T-cell (primary cell): ENCODE data around the gene ISCA1. TPM values are rescaled to one million over a fixed set of nuclear protein-coding genes. Genes with fewer than 3 reads are reported as not detected.
"Not testable (repeated sequence)": the region's sequence is repeated elsewhere in the genome, so short reads cannot be mapped to it uniquely, and the experiment has no call there.

Experiments
- ATAC-seq, 4 experiments: fragments of 200-7000 bp in 3 of 4; fragments of 150-1000 bp in 1 of 4; cut with Tn5 transposase; replicated peaks in 1 of 4; 1 replicate in 3 of 4; 2 replicates in 1 of 4; pipeline ENCODE4 v1.10.0; 2021; ENCODE audit warnings: moderate library complexity in 3 of 4, mild to moderate bottlenecking in 2 of 4, moderate number of reproducible peaks in 1 of 4
- CTCF ChIA-PET, 2 donors: fragments of 300-600 bp; sonication (Branson Sonifier 250); formaldehyde crosslinking; loops; one replicate each; lab custom pipeline; 2022; ENCODE audit warnings: antibody characterized with exemption in 2 of 2; lab: Charles Lee
- POLR2A ChIA-PET, 2 donors: fragments of 300-600 bp; sonication (Branson Sonifier 250); formaldehyde crosslinking; loops; one replicate each; lab custom pipeline; 2022; ENCODE audit warnings: antibody characterized with exemption in 2 of 2; lab: Charles Lee
- DNase-seq, 35 experiments: peaks; one replicate each; pipeline versions ENCODE4 v3.0.0 to v3.0.0-alpha.2; 2013 to 2023
- H3K27ac ChIP-seq: one replicate; pipeline ENCODE4 v1.5.1; 2013; ENCODE audit warnings: low read length
- H3K27me3 ChIP-seq, 2 experiments: replicated peaks in 1 of 2; 1 replicate in 1 of 2; 2 replicates in 1 of 2; pipeline versions ENCODE4 v1.6.1 to v1.7.0; 2013; ENCODE audit warnings: low read length in 1 of 2, mixed read lengths in 1 of 2; ENCODE audit not compliant: control insufficient read depth in 2 of 2, insufficient read depth in 2 of 2; ENCODE audit errors: extremely low read depth in 1 of 2
- H3K36me3 ChIP-seq, 2 donors: 1 replicate in 1 of 2; 2 replicates in 1 of 2; pipeline versions ENCODE4 v1.6.1 to v1.7.0; 2013; ENCODE audit warnings: low read length in 1 of 2; ENCODE audit not compliant: control insufficient read depth in 2 of 2, insufficient read depth in 1 of 2; ENCODE audit errors: extremely low read depth in 1 of 2
- H3K4me1 ChIP-seq, 2 experiments: 1 replicate in 1 of 2; 2 replicates in 1 of 2; pipeline versions ENCODE4 v1.6.1 to v1.7.0; 2013; ENCODE audit warnings: low read length in 2 of 2, mixed read lengths in 1 of 2; ENCODE audit not compliant: insufficient read depth in 2 of 2, control insufficient read depth in 1 of 2; ENCODE audit errors: extremely low read depth in 1 of 2
- H3K4me3 ChIP-seq, 2 donors: 1 replicate in 1 of 2; 2 replicates in 1 of 2; pipeline versions ENCODE4 v1.5.1 to v1.7.0; 2013; ENCODE audit warnings: mild to moderate bottlenecking in 2 of 2, low read length in 1 of 2, moderate library complexity in 1 of 2; ENCODE audit not compliant: control insufficient read depth in 1 of 2; ENCODE audit errors: extremely low read depth in 1 of 2
- H3K9me3 ChIP-seq: 2 replicates; pipeline ENCODE4 v1.7.0; 2013
- H3K27ac Mint-ChIP-seq, 2 donors: one replicate each; pipeline ENCODE4 v1.8.0; 2020 to 2021; ENCODE audit warnings: mild to moderate bottlenecking in 2 of 2, mixed read lengths in 2 of 2
- H3K27me3 Mint-ChIP-seq, 2 donors: one replicate each; pipeline ENCODE4 v1.8.0; 2021 to 2022; ENCODE audit warnings: mixed read lengths in 2 of 2
- H3K36me3 Mint-ChIP-seq: one replicate; pipeline ENCODE4 v1.8.0; 2021; ENCODE audit warnings: mixed read lengths
- H3K4me1 Mint-ChIP-seq, 3 donors: one replicate each; pipeline ENCODE4 v1.8.0; 2020 to 2022; ENCODE audit warnings: mixed read lengths in 3 of 3, mild to moderate bottlenecking in 1 of 3
- H3K4me3 Mint-ChIP-seq, 3 donors: one replicate each; pipeline ENCODE4 v1.8.0; 2020 to 2022; ENCODE audit warnings: mild to moderate bottlenecking in 3 of 3, mixed read lengths in 3 of 3, moderate library complexity in 3 of 3
- H3K9me3 Mint-ChIP-seq, 3 donors: one replicate each; pipeline ENCODE4 v1.8.0; 2020 to 2022; ENCODE audit warnings: mixed read lengths in 3 of 3
- WGBS: methylation state at CpG from one replicate; pipeline ENCODE4 v1.1.5; 2013; ENCODE audit warnings: missing lambda C conversion rate; ENCODE audit not compliant: insufficient coverage; 5-methylcytosine and 5-hydroxymethylcytosine counted together
- total RNA-seq, 35 experiments: library from RNA in 6 of 35; stranded (reverse) in 6 of 35; fragments of 120-200 nt in 1 of 35; gene quantifications; one replicate each; pipeline versions ENCODE4 v1.2.1 to v1.2.4 and lab custom pipeline; 2013 to 2026

The ISCA1 gene
- total RNA-seq, 5 donors from 2014 or later (not counting 1 experiment from before 2014, with no cell fraction given), result 30.9 to 69.9 (median 34.5) TPM

- CTCF ChIA-PET, result no interaction called here
- Mint-ChIP-seq H3K4me1 (peaks cover 5 to 10% (median 6%) of the 10 kb centered on the region in 3 donors), H3K27ac (no peak overlapping the region), H3K27me3 (no peaks in the 10 kb centered on the region), H3K9me3 (no peaks in the 10 kb centered on the region), H3K4me3 (no peak overlapping the region), H3K36me3 (peaks cover 58% of the 10 kb centered on the region)
- no peaks in the 10 kb centered on the region for H3K9me3 ChIP-seq
- H3K27ac ChIP-seq, result no peak overlapping the region
- no peak for DNase-seq
- peaks cover 19 to 86% of the 10 kb centered on the region in 2 donors for H3K36me3 ChIP-seq
- POLR2A ChIA-PET, result no interaction called here
- no peaks in the 10 kb centered on the region for H3K4me1 ChIP-seq
- H3K27me3 ChIP-seq, result no peaks in the 10 kb centered on the region
- WGBS, result no CpG with 5 or more reads among the region's 2 CpGs
- no peak overlapping the region for H3K4me3 ChIP-seq
- ATAC-seq, result no peak
Measured at GRCh38 chr9:86324308-86324707, 42.0 kb upstream of the ISCA1 start.

GRCh38 chr9:86322973-86323644 is 40.8 kb upstream of the ISCA1 start:
- Mint-ChIP-seq H3K27ac (no peak overlapping the region), H3K9me3 (no peaks in the 10 kb centered on the region), H3K27me3 (no peaks in the 10 kb centered on the region), H3K4me3 (no peak overlapping the region), H3K4me1 (peaks cover 5 to 10% (median 6%) of the 10 kb centered on the region in 3 donors), H3K36me3 (peaks cover 68% of the 10 kb centered on the region)
- no peaks in the 10 kb centered on the region for H3K9me3 ChIP-seq
- POLR2A ChIA-PET, result no interaction called here
- no peaks in the 10 kb centered on the region for H3K4me1 ChIP-seq
- no peaks in the 10 kb centered on the region for H3K27me3 ChIP-seq
- ATAC-seq, result no peak
- CTCF ChIA-PET, result no interaction called here
- WGBS, result 100% methylated on average over 1 of the region's 8 CpGs
- no peak for DNase-seq
- H3K27ac ChIP-seq, result no peak overlapping the region
- no peak overlapping the region for H3K4me3 ChIP-seq
- peaks cover 19 to 91% of the 10 kb centered on the region in 2 donors for H3K36me3 ChIP-seq

GRCh38 chr9:86321373-86321772 is 39.0 kb upstream of the ISCA1 start:
- Histone ChIP-seq H3K27ac (no peak overlapping the region), H3K27me3 (no peaks in the 10 kb centered on the region), H3K4me1 (no peaks in the 10 kb centered on the region), H3K9me3 (no peaks in the 10 kb centered on the region), H3K4me3 (no peak overlapping the region), H3K36me3 (peaks cover 19 to 89% of the 10 kb centered on the region in 2 donors)
- WGBS, result 94% methylated on average over 2 of the region's 5 CpGs
- H3K27ac Mint-ChIP-seq, result no peak overlapping the region
- ChIA-PET CTCF (interaction anchor here (0.6 kb wide), 2 partner anchors 537 to 623 kb away, joined by 3 to 4 read pairs; no protein-coding TSS in a partner anchor), POLR2A (no interaction called here)
- no peak overlapping the region for H3K4me3 Mint-ChIP-seq
- peaks cover 3 to 10% (median 4%) of the 10 kb centered on the region in 3 donors for H3K4me1 Mint-ChIP-seq
- H3K27me3 Mint-ChIP-seq, result no peaks in the 10 kb centered on the region
- ATAC-seq (no peak), DNase-seq (no peak)
- peaks cover 59% of the 10 kb centered on the region for H3K36me3 Mint-ChIP-seq
- no peaks in the 10 kb centered on the region for H3K9me3 Mint-ChIP-seq

- H3K4me3 ChIP-seq, result no peak overlapping the region
- H3K4me1 ChIP-seq, result no peaks in the 10 kb centered on the region
- no peaks in the 10 kb centered on the region for H3K9me3 Mint-ChIP-seq
- H3K4me1 Mint-ChIP-seq, result peaks cover 4 to 6% (median 5%) of the 10 kb centered on the region in 3 donors
- CTCF ChIA-PET, result no interaction called here
- H3K27me3 ChIP-seq, result no peaks in the 10 kb centered on the region
- H3K36me3 ChIP-seq, result peaks cover 13 to 89% of the 10 kb centered on the region in 2 donors
- POLR2A ChIA-PET, result no interaction called here
- 100% methylated on average over 1 of the region's 4 CpGs for WGBS
- DNase-seq, result no peak
- H3K9me3 ChIP-seq, result no peaks in the 10 kb centered on the region
- no peak overlapping the region for H3K27ac ChIP-seq
- no peak overlapping the region for H3K27ac Mint-ChIP-seq
- H3K4me3 Mint-ChIP-seq, result no peak overlapping the region
- ATAC-seq, result no peak
- H3K27me3 Mint-ChIP-seq, result no peaks in the 10 kb centered on the region
- H3K36me3 Mint-ChIP-seq, result peaks cover 72% of the 10 kb centered on the region
Measured at GRCh38 chr9:86318187-86318586, 35.8 kb upstream of the ISCA1 start.

- ATAC-seq (no peak), DNase-seq (no peak)
- H3K27me3 ChIP-seq, result no peaks in the 10 kb centered on the region
- H3K4me1 ChIP-seq, result no peaks in the 10 kb centered on the region
- POLR2A ChIA-PET, result interaction anchor here in 1 of 2 donors (0.7 kb wide), 1 partner anchor 27 kb away, joined by 3 read pairs; no protein-coding TSS in a partner anchor
- H3K36me3 ChIP-seq, result peaks cover 6 to 73% of the 10 kb centered on the region in 2 donors
- H3K36me3 Mint-ChIP-seq, result peaks cover 68% of the 10 kb centered on the region
- no CpG with 5 or more reads among the region's 2 CpGs for WGBS
- CTCF ChIA-PET, result no interaction called here
- no peaks in the 10 kb centered on the region for H3K9me3 Mint-ChIP-seq
- peaks cover 0 to 3% (median 2%) of the 10 kb centered on the region in 3 donors for H3K4me1 Mint-ChIP-seq
- H3K27me3 Mint-ChIP-seq, result no peaks in the 10 kb centered on the region
- H3K27ac ChIP-seq, result no peak overlapping the region
- H3K4me3 ChIP-seq, result no peak overlapping the region
- H3K9me3 ChIP-seq, result no peaks in the 10 kb centered on the region
- H3K4me3 Mint-ChIP-seq, result no peak overlapping the region
- no peak overlapping the region for H3K27ac Mint-ChIP-seq
Measured at GRCh38 chr9:86315078-86315477, 32.7 kb upstream of the ISCA1 start.

- Mint-ChIP-seq H3K36me3 (peaks cover 67% of the 10 kb centered on the region), H3K27ac (peak overlapping the region in 1 of 2 donors; percentile 7)
- no CpG with 5 or more reads among the region's 2 CpGs for WGBS
- H3K36me3 ChIP-seq, result peaks cover 12 to 75% of the 10 kb centered on the region in 2 donors
- H3K4me3 Mint-ChIP-seq, POLR2A ChIA-PET, H3K4me3 ChIP-seq, H3K9me3 Mint-ChIP-seq, H3K27me3 ChIP-seq, H3K27ac ChIP-seq, H3K4me1 Mint-ChIP-seq, ATAC-seq, DNase-seq, H3K27me3 Mint-ChIP-seq, H3K4me1 ChIP-seq, H3K9me3 ChIP-seq: not testable (repeated sequence)
- CTCF ChIA-PET, result interaction anchor here in 1 of 2 donors (0.6 kb wide), 1 partner anchor 21 kb away, joined by 3 read pairs; no protein-coding TSS in a partner anchor
Measured at GRCh38 chr9:86312959-86313358, 30.6 kb upstream of the ISCA1 start.
